Endothelial cell of umbilical vein (primary cell): Measurements from ENCODE around the gene NGEF. TPM values are rescaled to one million over a fixed set of nuclear protein-coding genes. Genes with fewer than 3 reads are reported as not detected.

ENCODE experiments used
- BruUV-seq: library from RNA; stranded (reverse); fragments of 400-500 nt; replicated peaks from 2 replicates; lab custom pipeline; 2021; lab: Mats Ljungman, UMichigan
- CTCF ChIA-PET: fragments of 300-600, 350-600 bp; sonication (Branson Sonifier 250); formaldehyde crosslinking; loops from one replicate; lab custom pipeline; 2021; ENCODE audit warnings: antibody characterized with exemption, inconsistent platforms; lab: Charles Lee
- POLR2A ChIA-PET: fragments of 300-600, 350-600 bp; sonication (Branson Sonifier 250); formaldehyde crosslinking; loops from one replicate; lab custom pipeline; 2021; ENCODE audit warnings: antibody characterized with exemption, inconsistent platforms; lab: Charles Lee
- DNase-seq: peaks from one replicate; pipeline ENCODE4 v3.0.0-alpha.2; 2011; ENCODE audit warnings: low read depth, low spot score
- FAIRE-seq: peaks from 2 replicates; lab custom pipeline; 2011; peaks lifted over from hg19 to GRCh38; lab: Jason Lieb, UNC
- H2AFZ ChIP-seq: 2 replicates; pipeline ENCODE4 v1.6.0; 2012; ENCODE audit warnings: low read depth, low read length, control low read depth, inconsistent platforms
- H3K27ac ChIP-seq: 2 replicates; pipeline ENCODE4 v1.5.1; 2011; ENCODE audit warnings: low read depth, mild to moderate bottlenecking, control low read depth, low read length, moderate library complexity; ENCODE audit not compliant: insufficient read depth
- H3K27me3 ChIP-seq, 2 experiments: 2 replicates each; pipeline versions ENCODE4 v1.6.0 to v1.6.1; 2011; ENCODE audit warnings: low read length in 2 of 2, mixed read lengths in 1 of 2; ENCODE audit not compliant: control insufficient read depth in 2 of 2, insufficient read depth in 2 of 2
- H3K36me3 ChIP-seq, 2 experiments: 2 replicates in 1 of 2; 3 replicates in 1 of 2; pipeline ENCODE4 v1.5.1; 2011; ENCODE audit warnings: low read length in 2 of 2, mild to moderate bottlenecking in 1 of 2, moderate library complexity in 1 of 2; ENCODE audit not compliant: control insufficient read depth in 2 of 2, insufficient read depth in 2 of 2; ENCODE audit errors: extremely low read depth in 1 of 2
- H3K4me1 ChIP-seq: 3 replicates; pipeline ENCODE4 v1.5.1; 2011; ENCODE audit warnings: mild to moderate bottlenecking, low read length; ENCODE audit not compliant: control insufficient read depth, insufficient read depth; ENCODE audit errors: extremely low read depth
- H3K4me2 ChIP-seq: 2 replicates; pipeline ENCODE4 v1.6.1; 2011; ENCODE audit warnings: low read length, control low read depth, mixed read lengths; ENCODE audit not compliant: insufficient read depth
- H3K4me3 ChIP-seq, 3 experiments: fragments of 200-600 bp in 1 of 3; sonication (generic), shearing (Covaris generic) in 1 of 3; replicated peaks in 1 of 3; 2 replicates each; pipeline ENCODE4 v1.5.1; 2011 to 2016; ENCODE audit warnings: control low read depth in 3 of 3, low read length in 3 of 3, mild to moderate bottlenecking in 2 of 3, inconsistent platforms in 1 of 3, low read depth in 1 of 3, moderate library complexity in 1 of 3; ENCODE audit not compliant: insufficient read depth in 1 of 3
- H3K79me2 ChIP-seq: 2 replicates; pipeline ENCODE4 v1.6.0; 2012; ENCODE audit warnings: low read length, inconsistent platforms; ENCODE audit not compliant: control insufficient read depth, insufficient read depth
- H3K9ac ChIP-seq: replicated peaks from 2 replicates; pipeline ENCODE3; 2011; ENCODE audit warnings: low read length, control low read depth; ENCODE audit not compliant: insufficient read depth; ENCODE audit errors: extremely low read depth
- H3K9me1 ChIP-seq: replicated peaks from 3 replicates; pipeline ENCODE4 v1.6.0; 2011; ENCODE audit warnings: mild to moderate bottlenecking, low read length; ENCODE audit not compliant: control insufficient read depth, insufficient read depth; ENCODE audit errors: extremely low read depth
- H3K9me3 ChIP-seq: replicated peaks from 2 replicates; pipeline ENCODE4 v1.5.1; 2012; ENCODE audit warnings: low read length, inconsistent platforms; ENCODE audit not compliant: control insufficient read depth, insufficient read depth
- H4K20me1 ChIP-seq: replicated peaks from 2 replicates; pipeline ENCODE3; 2011; ENCODE audit warnings: mild to moderate bottlenecking, low read length; ENCODE audit not compliant: control insufficient read depth, insufficient read depth; ENCODE audit errors: extremely low read depth
- CTCF ChIP-seq, 2 donors: IDR thresholded peaks; 1 replicate in 1 of 2; 2 replicates in 1 of 2; pipeline ENCODE4 v1.5.1; 2011; ENCODE audit warnings: low read length in 2 of 2, mild to moderate bottlenecking in 2 of 2, moderate library complexity in 2 of 2, control low read depth in 1 of 2, inconsistent platforms in 1 of 2, low read depth in 1 of 2; ENCODE audit not compliant: insufficient read depth in 1 of 2; ENCODE audit errors: extremely low read depth in 1 of 2
- JUN ChIP-seq: IDR thresholded peaks from 2 replicates; pipeline ENCODE4 v1.6.1; 2011; ENCODE audit warnings: borderline replicate concordance, low read depth; ENCODE audit not compliant: insufficient read length, insufficient read depth
- MAX ChIP-seq: IDR thresholded peaks from 2 replicates; pipeline ENCODE4 v1.6.1; 2011; ENCODE audit not compliant: insufficient read depth, insufficient read length
- POLR2A ChIP-seq: IDR thresholded peaks from 2 replicates; pipeline ENCODE4 v1.6.1; 2012; ENCODE audit warnings: low read depth, mild to moderate bottlenecking, control low read depth, low read length
- POLR2AphosphoS5 ChIP-seq: IDR thresholded peaks from 2 replicates; pipeline ENCODE4 v1.6.1; 2012; ENCODE audit warnings: low read depth, mild to moderate bottlenecking, control low read depth, low read length, moderate library complexity; ENCODE audit not compliant: insufficient read depth
- dilution Hi-C: fragments of 300-500 bp; cut with MboI; formaldehyde crosslinking; loops from one replicate; pipeline ENCODE4 v1.15.0; 2019; ENCODE audit warnings: low sequenced_read_pairs; ENCODE audit not compliant: extremely low pct_ligation_motif_present
- intact Hi-C: fragments of 100-400 bp; cut with micrococcal nuclease; formaldehyde crosslinking; loops from one replicate; pipeline ENCODE4 v1.10.0; 2022
- polyA plus RNA-seq, 4 experiments: library from polyadenylated mRNA; depleted of rRNA in 3 of 4; stranded (reverse) in 3 of 4; unstranded in 1 of 4; fragments of >200 nt; gene quantifications; 2 replicates each; pipeline versions ENCODE4 v1.2.1 to v1.2.3, GENCODE V29; 2011 to 2012; ENCODE audit warnings: missing spikeins in 1 of 4
- total RNA-seq: library from RNA; stranded (reverse); gene quantifications from 2 replicates; pipeline ENCODE4 v1.2.3, GENCODE V29; 2021

The NGEF gene
- total and polyA plus RNA-seq, 2 donors (not counting 3 experiments of a cell fraction or from before 2014, with no cell fraction given) = 0.22 to 0.41 TPM

GRCh38 chr2:232997749-232998665 lies 15.0 kb downstream of the NGEF start:
- ChIA-PET POLR2A (no interaction called here), CTCF (no interaction called here)
- H3K9me3 ChIP-seq = no peaks in the 10 kb centered on the region
- no peaks in the 10 kb centered on the region for H3K27me3 ChIP-seq
- BruUV-seq = no TSS peak
- no peaks in the 10 kb centered on the region for H3K79me2 ChIP-seq
- H3K9me1 ChIP-seq = no peaks in the 10 kb centered on the region
- no peak overlapping the region for H3K27ac ChIP-seq
- TF ChIP-seq POLR2AphosphoS5 = no peak
- no peak for TF ChIP-seq MAX
- no peak for TF ChIP-seq JUN
- FAIRE-seq (no peak), DNase-seq (no peak)
- no peaks in the 10 kb centered on the region for H3K36me3 ChIP-seq
- dilution Hi-C loops (no loop called here), intact Hi-C loops (no loop called here)
- H4K20me1 ChIP-seq = no peaks in the 10 kb centered on the region
- no peak overlapping the region for H2AFZ ChIP-seq
- H3K4me1 ChIP-seq = no peaks in the 10 kb centered on the region
- H3K4me3 ChIP-seq = no peak overlapping the region
- H3K4me2 ChIP-seq = no peak overlapping the region
- no peak overlapping the region for H3K9ac ChIP-seq

- POLR2A ChIA-PET = no interaction called here
- H3K4me1 ChIP-seq = no peaks in the 10 kb centered on the region
- TF ChIP-seq MAX (no peak), CTCF (IDR thresholded peaks at IDR 0.05; ENCODE audit: extremely low read depth in 1 of 2, insufficient read depth in 1 of 2, low read depth in 1 of 2, low read length in 2 of 2) (no peak), JUN (no peak), POLR2AphosphoS5 (no peak), POLR2A (no peak)
- H2AFZ ChIP-seq = no peak overlapping the region
- DNase-seq (no peak), FAIRE-seq (no peak)
- BruUV-seq = no TSS peak
- dilution Hi-C loops (no loop called here), intact Hi-C loops (no loop called here)
- no peaks in the 10 kb centered on the region for H4K20me1 ChIP-seq
- no peaks in the 10 kb centered on the region for H3K36me3 ChIP-seq
- no peaks in the 10 kb centered on the region for H3K79me2 ChIP-seq
- H3K27me3 ChIP-seq = no peaks in the 10 kb centered on the region
- H3K27ac ChIP-seq = no peak overlapping the region
- CTCF ChIA-PET = interaction anchor here (0.9 kb wide), 1 partner anchor 34 kb away, joined by 3 read pairs; no protein-coding TSS in a partner anchor
- H3K4me2 ChIP-seq = no peak overlapping the region
- H3K9me3 ChIP-seq = no peaks in the 10 kb centered on the region
- H3K9me1 ChIP-seq = no peaks in the 10 kb centered on the region
- H3K4me3 ChIP-seq = no peak overlapping the region
- H3K9ac ChIP-seq = no peak overlapping the region
Observed at GRCh38 chr2:232994446-232994845, 18.6 kb downstream of the NGEF start.
